Prostate gland (tissue), 2 donors: Measurements from ENCODE around the gene GNRH2.

Experiments
- CTCF ChIP-seq, 4 experiments: fragments of 200-600 bp in 2 of 4; fragments of 450-650 bp in 2 of 4; sonication (generic) in 2 of 4; IDR thresholded peaks; 1 replicate in 3 of 4; 2 replicates in 1 of 4; pipeline ENCODE4 v1.5.1; 2016 to 2019; ENCODE audit warnings: antibody characterized with exemption in 4 of 4, mild to moderate bottlenecking in 2 of 4, moderate library complexity in 2 of 4
- POLR2AphosphoS5 ChIP-seq: sonication (generic); formaldehyde crosslinking; IDR thresholded peaks from one replicate; pipeline ENCODE4 v1.6.1; 2017; ENCODE audit warnings: antibody characterized with exemption

GRCh38 chr20:3014179-3014578, 29.2 kb upstream of the GNRH2 start:
- TF ChIP-seq CTCF (IDR thresholded peaks at IDR 0.05) (no peak), POLR2AphosphoS5 (no peak)
